A549 (cell line): ENCODE measurements around the gene ATOSA. TPM values are rescaled to one million over a fixed set of nuclear protein-coding genes. Genes with fewer than 3 reads are reported as not detected.

Source experiments
- ATAC-seq, 2 experiments: fragments of 200-7000 bp in 1 of 2; fragments of >200 bp in 1 of 2; cut with Nextera tagmentation in 1 of 2; cut with Tn5 transposase in 1 of 2; 3 replicates each; pipeline versions ENCODE4 v1.8.0 to v1.9.1; 2018 to 2020; ENCODE audit warnings: mild to moderate bottlenecking in 1 of 2, moderate library complexity in 1 of 2
- CTCF ChIA-PET: fragments of 300-600 bp; sonication (Branson Sonifier 250); formaldehyde crosslinking; extraction: SDS; loops from one replicate; lab custom pipeline; 2021; ENCODE audit warnings: antibody characterized with exemption, inconsistent platforms; lab: Yijun Ruan, JAX
- POLR2A ChIA-PET: fragments of 350-600 bp; formaldehyde crosslinking; extraction: SDS; loops from one replicate; lab custom pipeline; 2021; ENCODE audit warnings: antibody characterized with exemption, inconsistent platforms; lab: Yijun Ruan, JAX
- DNase-seq, 2 experiments: peaks; one replicate each; pipeline versions ENCODE4 v3.0.0 to v3.0.0-alpha.2; 2011 to 2016; ENCODE audit warnings: low read depth in 1 of 2, low spot score in 1 of 2
- FAIRE-seq: peaks from 2 replicates; lab custom pipeline; 2011; peaks lifted over from hg19 to GRCh38; lab: Jason Lieb, UNC
- H3K27ac ChIP-seq, 2 experiments: fragments of >200 bp; sonication (Bioruptor Twin); formaldehyde crosslinking; 3 replicates each; pipeline ENCODE4 v1.5.1; 2016 to 2017
- H3K4me1 ChIP-seq: fragments of >200 bp; sonication (Bioruptor Twin); formaldehyde crosslinking; 3 replicates; pipeline ENCODE4 v1.6.1; 2016
- H3K4me2 ChIP-seq: fragments of >200 bp; sonication (Bioruptor Twin); formaldehyde crosslinking; 3 replicates; pipeline ENCODE4 v1.6.1; 2016
- H3K4me3 ChIP-seq: fragments of >200 bp; sonication (Bioruptor Twin); formaldehyde crosslinking; 3 replicates; pipeline ENCODE4 v1.5.1; 2016
- H3K9me3 ChIP-seq: fragments of >200 bp; sonication (Bioruptor Twin); formaldehyde crosslinking; 3 replicates; pipeline ENCODE4 v1.6.1; 2016
- CEBPB ChIP-seq, 2 experiments: fragments of >200 bp in 1 of 2; sonication (Bioruptor Twin) in 1 of 2; formaldehyde crosslinking in 1 of 2; IDR thresholded peaks; 2 replicates each; pipeline ENCODE4 v1.6.1; 2012 to 2016
- CHD2 ChIP-seq: fragments of 150-350 bp; IDR thresholded peaks from 2 replicates; pipeline ENCODE4 v1.6.1; 2014; ENCODE audit warnings: low read length; ENCODE audit not compliant: partially characterized antibody
- CHD4 ChIP-seq: fragments of 200-600 bp; sonication (generic); IDR thresholded peaks from 2 replicates; pipeline ENCODE4 v1.6.1; 2016; ENCODE audit warnings: antibody characterized with exemption, mild to moderate bottlenecking, borderline replicate concordance
- EHF ChIP-seq: fragments of 250-450 bp; sonication (Bioruptor Pico); IDR thresholded peaks from 2 replicates; pipeline ENCODE4 v1.5.0; 2020; ENCODE audit warnings: mild to moderate bottlenecking
- EHMT2 ChIP-seq: fragments of 200-600 bp; sonication (generic); IDR thresholded peaks from 2 replicates; pipeline ENCODE4 v1.6.1; 2016; ENCODE audit warnings: antibody characterized with exemption, low read depth, mild to moderate bottlenecking, moderate library complexity
- EP300 ChIP-seq, 2 experiments: fragments of >200 bp; sonication (Bioruptor Twin); formaldehyde crosslinking; IDR thresholded peaks; 2 replicates in 1 of 2; 3 replicates in 1 of 2; pipeline ENCODE4 v1.6.1; 2016 to 2017
- ESRRA ChIP-seq: fragments of 150-350 bp; IDR thresholded peaks from 2 replicates; pipeline ENCODE4 v1.6.1; 2014; ENCODE audit warnings: mild to moderate bottlenecking, low read length, borderline replicate concordance
- FOSB ChIP-seq: fragments of 250-450 bp; sonication (Bioruptor Pico); IDR thresholded peaks from 2 replicates; pipeline ENCODE4 v1.5.0; 2020; ENCODE audit warnings: mild to moderate bottlenecking, moderate library complexity
- FOSL2 ChIP-seq, 2 experiments: fragments of 450-650 bp in 1 of 2; fragments of >200 bp in 1 of 2; sonication (Bioruptor Twin) in 1 of 2; formaldehyde crosslinking; IDR thresholded peaks; 2 replicates each; pipeline versions ENCODE4 v1.5.0 to v1.6.1; 2016 to 2020; ENCODE audit warnings: mild to moderate bottlenecking in 1 of 2, moderate library complexity in 1 of 2
- FOXS1 ChIP-seq: fragments of 250-450 bp; sonication (Bioruptor Pico); IDR thresholded peaks from 2 replicates; pipeline ENCODE4 v1.5.0; 2020; ENCODE audit warnings: mild to moderate bottlenecking, moderate library complexity
- HMGXB4 ChIP-seq: fragments of 250-450 bp; sonication (Bioruptor Pico); IDR thresholded peaks from 2 replicates; pipeline ENCODE4 v1.5.0; 2021; ENCODE audit warnings: mild to moderate bottlenecking, moderate library complexity, borderline replicate concordance
- HOXA7 ChIP-seq: fragments of 250-450 bp; sonication (Bioruptor Pico); IDR thresholded peaks from 2 replicates; pipeline ENCODE4 v1.5.0; 2020; ENCODE audit warnings: mild to moderate bottlenecking, moderate library complexity
- MAZ ChIP-seq: fragments of 150-350 bp; IDR thresholded peaks from 2 replicates; pipeline ENCODE4 v1.6.1; 2014; ENCODE audit warnings: antibody characterized with exemption, low read depth, low read length, borderline replicate concordance
- MYC ChIP-seq: IDR thresholded peaks from 2 replicates; pipeline ENCODE4 v1.6.1; 2012; ENCODE audit warnings: mild to moderate bottlenecking, inconsistent platforms, low read length, improper control_type of control experiment, borderline replicate concordance
- RFX5 ChIP-seq: fragments of 450-650 bp; IDR thresholded peaks from 2 replicates; pipeline ENCODE4 v1.7.1; 2014; ENCODE audit warnings: antibody characterized with exemption, mild to moderate bottlenecking, moderate library complexity
- TFCP2L1 ChIP-seq: fragments of 250-450 bp; sonication (Bioruptor Pico); IDR thresholded peaks from 2 replicates; pipeline ENCODE4 v1.5.0; 2021; ENCODE audit warnings: mild to moderate bottlenecking
- USF2 ChIP-seq: fragments of 450-650 bp; IDR thresholded peaks from 2 replicates; pipeline ENCODE4 v1.6.1; 2014; ENCODE audit warnings: antibody characterized with exemption
- ZNF302 ChIP-seq: fragments of 250-450 bp; sonication (Bioruptor Pico); IDR thresholded peaks from 2 replicates; pipeline ENCODE4 v1.9.0; 2021; ENCODE audit warnings: inconsistent platforms, mild to moderate bottlenecking, moderate library complexity
- WGBS: methylation state at CpG from one replicate; pipeline ENCODE4 v1.1.6; 2017; ENCODE audit errors: missing lambda C conversion rate; 5-methylcytosine and 5-hydroxymethylcytosine counted together
- polyA plus RNA-seq, 4 experiments: library from polyadenylated mRNA; depleted of rRNA in 3 of 4; stranded (reverse); fragments of >200 nt; fragmentation: RNase III in 1 of 4; extraction: RNeasy Plus Mini Kit Qiagen cat#74134 plus additional on column Dnase treatment in 1 of 4; gene quantifications; 2 replicates in 3 of 4; 3 replicates in 1 of 4; pipeline ENCODE4 v1.2.3, GENCODE V29; 2011 to 2017

Gene ATOSA
- polyA plus RNA-seq, 2 of the 4 experiments (the other 2 are of a cell fraction) = 10.0 to 22.6 TPM

- peaks cover 47% of the 10 kb centered on the region for H3K4me1 ChIP-seq
- ATAC-seq (no peak; a peak in 1 of 6 replicates), DNase-seq (no peak), FAIRE-seq (no peak)
- H3K9me3 ChIP-seq = no peaks in the 10 kb centered on the region
- peak overlapping the region in 1 of 2 experiments; percentile 4; a peak in 1 of 6 replicates for H3K27ac ChIP-seq
- ChIA-PET POLR2A (no interaction called here), CTCF (interaction anchor here (1.4 to 2.4 kb wide), 2 partner anchors 13 to 14 kb away, joined by 3 to 6 read pairs; no protein-coding TSS in a partner anchor)
- H3K4me2 ChIP-seq = no peak overlapping the region
- WGBS = 86% methylated on average over 1 of the region's 1 CpG
- no peak overlapping the region for H3K4me3 ChIP-seq
- TF ChIP-seq EHMT2 (no peak), FOSB (CRISPR knock-in tag) (no peak), ESRRA (no peak), USF2 (no peak), MAZ (no peak), HMGXB4 (no peak), HOXA7 (CRISPR knock-in tag) (no peak), RFX5 (no peak), CEBPB (IDR thresholded peaks at IDR 0.05) (no peak), CHD2 (no peak)
These were observed 20.2 kb downstream of the ATOSA start for GRCh38 chr15:52658955-52659354.

GRCh38 chr15:52657338-52657737, 21.9 kb downstream of the ATOSA start:
- Histone ChIP-seq H3K9me3 (no peaks in the 10 kb centered on the region), H3K4me1 (peaks cover 55% of the 10 kb centered on the region)
- ATAC-seq = no peak
- POLR2A ChIA-PET = no interaction called here
- TF ChIP-seq EP300 (IDR thresholded peaks at IDR 0.05) (no peak), FOSL2 (IDR thresholded peaks at IDR 0.05) (no peak), FOSL2 (CRISPR knock-in tag; IDR thresholded peaks at IDR 0.05) (0 out of 2 replicates have a peak, but pooled peaks have one; percentile 12), MYC (no peak), ESRRA (no peak)
- TF ChIP-seq, all 56 proteins: peak for 1
- DNase-seq (no peak), FAIRE-seq (peak; percentile 7)
- Histone ChIP-seq H3K4me2 (peak overlapping the region; percentile 19), H3K27ac (peak overlapping the region in 1 of 2 experiments; percentile 37; a peak in 2 of 6 replicates), H3K4me3 (no peak overlapping the region)
- WGBS = 6% methylated on average over 1 of the region's 1 CpG
- CTCF ChIA-PET = interaction anchor here (1.3 to 2.4 kb wide), 4 partner anchors 14 to 401 kb away, joined by 3 to 6 read pairs (median 4); partner anchors contain the start of gene ATOSA

GRCh38 chr15:52656412-52656811, 22.8 kb downstream of the ATOSA start:
- H3K27ac ChIP-seq = peak overlapping the region in 1 of 2 experiments; percentile 86; a peak in 1 of 6 replicates
- H3K4me2 ChIP-seq = peak overlapping the region; percentile 19; the same call in 1 of the 3 replicates
- H3K4me1 ChIP-seq = peaks cover 58% of the 10 kb centered on the region
- FAIRE-seq (no peak), ATAC-seq (no peak), DNase-seq (no peak)
- ChIA-PET CTCF (no interaction called here), POLR2A (no interaction called here)
- TF ChIP-seq EHF (CRISPR knock-in tag) (no peak), FOXS1 (CRISPR knock-in tag) (no peak), ZNF302 (CRISPR knock-in tag) (no peak), TFCP2L1 (CRISPR knock-in tag) (no peak), CHD4 (no peak)
- no peaks in the 10 kb centered on the region for H3K9me3 ChIP-seq
- H3K4me3 ChIP-seq = no peak overlapping the region
